HG03558 (cell line): ENCODE measurements around the gene ERBB2.
A peak's percentile ranks its signal among the peaks of the same experiment; 100 is the strongest.
"Not testable (repeated sequence)": the region's sequence is repeated elsewhere in the genome, so short reads cannot be mapped to it uniquely, and the experiment has no call there.

Experiments
- ATAC-seq: cut with Tn5 transposase; IDR thresholded peaks from one replicate; pipeline ENCODE4 v1.9.1; 2021; ENCODE audit warnings: moderate number of reproducible peaks; ENCODE audit not compliant: unreplicated experiment; ENCODE audit errors: extremely low read depth

Gene ERBB2

DNA sequence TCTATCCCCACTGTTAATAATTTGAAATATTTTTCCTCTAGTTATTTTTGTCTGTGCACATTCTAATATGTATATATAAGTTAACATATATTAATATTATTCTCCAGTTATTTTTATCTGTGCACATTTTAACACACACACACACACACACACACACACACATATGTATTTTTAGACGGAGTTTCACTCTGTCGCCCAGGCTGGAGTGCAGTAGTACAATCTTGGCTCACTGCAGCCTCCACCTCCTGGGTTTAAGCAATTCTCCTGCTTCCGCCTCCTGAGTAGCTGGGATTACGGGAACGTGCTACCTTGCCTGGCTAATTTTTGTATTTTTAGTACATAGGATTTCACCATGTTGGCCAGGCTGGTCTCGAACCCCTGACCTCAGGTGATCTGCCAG lies 17.8 kb downstream of the ERBB2 start:
- ATAC-seq: no peak

DNA sequence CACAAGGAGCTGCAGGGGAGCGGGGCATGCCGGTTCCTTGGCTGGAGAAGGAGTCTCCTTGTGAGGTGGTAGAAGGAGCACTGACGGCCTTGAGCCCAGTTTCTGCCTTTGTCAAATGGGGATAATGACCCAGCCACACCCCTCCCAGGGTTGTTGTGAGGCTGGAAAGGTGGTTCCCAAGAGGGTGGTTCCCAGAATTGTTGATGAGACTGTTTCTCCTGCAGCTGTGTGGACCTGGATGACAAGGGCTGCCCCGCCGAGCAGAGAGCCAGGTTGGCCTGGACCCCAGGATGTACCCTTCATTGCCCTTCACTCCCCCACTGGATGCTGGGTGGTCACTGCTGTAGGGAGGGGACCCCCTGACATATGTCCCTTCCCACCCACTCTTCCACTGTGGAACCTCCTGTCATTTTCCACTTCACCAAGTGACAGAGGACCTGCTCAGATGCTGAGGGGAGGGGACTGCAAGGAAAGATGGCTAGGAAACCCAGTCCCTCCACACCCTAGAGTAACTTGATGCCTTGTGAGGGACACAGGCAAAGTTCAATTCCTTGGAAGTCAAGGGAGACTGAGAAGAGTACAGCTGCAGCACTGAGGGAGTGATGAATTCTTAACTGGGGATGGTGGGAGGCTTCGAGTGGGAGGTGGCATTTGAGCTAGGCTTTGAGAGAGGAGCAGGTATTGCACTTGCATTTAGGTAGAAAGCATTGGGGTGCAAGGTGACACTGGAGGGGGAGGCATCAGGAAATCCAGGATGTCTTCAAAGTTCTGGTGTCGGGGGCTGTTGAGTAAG lies 19.9 kb downstream of the ERBB2 start:
- no peak for ATAC-seq

- ATAC-seq: no peak
These were observed 22.2 kb downstream of the ERBB2 start for GRCh38 chr17:39722104-39722503.

DNA sequence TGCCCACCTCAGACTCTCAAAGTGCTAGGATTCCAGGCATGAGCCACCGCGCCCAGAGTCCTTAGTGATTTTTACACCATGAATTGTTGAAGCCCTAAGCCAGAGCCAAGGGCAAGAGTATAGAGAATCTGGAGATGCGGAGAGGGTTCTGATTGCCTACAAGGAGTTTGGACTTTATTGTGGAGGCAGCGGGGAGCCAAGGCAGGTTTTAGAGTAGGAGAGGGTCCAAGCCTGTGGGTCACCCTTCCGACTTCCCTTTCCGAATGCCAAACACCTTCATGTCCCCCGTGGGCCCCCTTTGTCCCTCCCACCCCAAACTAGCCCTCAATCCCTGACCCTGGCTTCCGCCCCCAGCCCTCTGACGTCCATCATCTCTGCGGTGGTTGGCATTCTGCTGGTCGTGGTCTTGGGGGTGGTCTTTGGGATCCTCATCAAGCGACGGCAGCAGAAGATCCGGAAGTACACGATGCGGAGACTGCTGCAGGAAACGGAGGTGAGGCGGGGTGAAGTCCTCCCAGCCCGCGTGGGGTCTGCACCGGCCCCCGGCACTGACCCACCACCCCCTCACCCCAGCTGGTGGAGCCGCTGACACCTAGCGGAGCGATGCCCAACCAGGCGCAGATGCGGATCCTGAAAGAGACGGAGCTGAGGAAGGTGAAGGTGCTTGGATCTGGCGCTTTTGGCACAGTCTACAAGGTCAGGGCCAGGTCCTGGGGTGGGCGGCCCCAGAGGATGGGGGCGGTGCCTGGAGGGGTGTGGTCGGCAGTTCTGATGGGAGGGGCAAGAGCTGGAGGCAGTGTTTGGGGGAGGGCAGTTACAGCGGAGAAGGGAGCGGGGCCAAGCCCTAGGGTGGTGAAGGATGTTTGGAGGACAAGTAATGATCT lies 23.3 kb downstream of the ERBB2 start:
- no peak for ATAC-seq

DNA sequence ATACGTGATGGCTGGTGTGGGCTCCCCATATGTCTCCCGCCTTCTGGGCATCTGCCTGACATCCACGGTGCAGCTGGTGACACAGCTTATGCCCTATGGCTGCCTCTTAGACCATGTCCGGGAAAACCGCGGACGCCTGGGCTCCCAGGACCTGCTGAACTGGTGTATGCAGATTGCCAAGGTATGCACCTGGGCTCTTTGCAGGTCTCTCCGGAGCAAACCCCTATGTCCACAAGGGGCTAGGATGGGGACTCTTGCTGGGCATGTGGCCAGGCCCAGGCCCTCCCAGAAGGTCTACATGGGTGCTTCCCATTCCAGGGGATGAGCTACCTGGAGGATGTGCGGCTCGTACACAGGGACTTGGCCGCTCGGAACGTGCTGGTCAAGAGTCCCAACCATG lies 24.9 kb downstream of the ERBB2 start:
- ATAC-seq: no peak

GRCh38 chr17:39725923-39726322 lies 26.1 kb downstream of the ERBB2 start:
- not testable (repeated sequence) for ATAC-seq

GRCh38 chr17:39726617-39727016 lies 26.8 kb downstream of the ERBB2 start:
- no peak for ATAC-seq

- ATAC-seq: no peak
These were observed 27.7 kb downstream of the ERBB2 start for GRCh38 chr17:39727556-39727955.

DNA sequence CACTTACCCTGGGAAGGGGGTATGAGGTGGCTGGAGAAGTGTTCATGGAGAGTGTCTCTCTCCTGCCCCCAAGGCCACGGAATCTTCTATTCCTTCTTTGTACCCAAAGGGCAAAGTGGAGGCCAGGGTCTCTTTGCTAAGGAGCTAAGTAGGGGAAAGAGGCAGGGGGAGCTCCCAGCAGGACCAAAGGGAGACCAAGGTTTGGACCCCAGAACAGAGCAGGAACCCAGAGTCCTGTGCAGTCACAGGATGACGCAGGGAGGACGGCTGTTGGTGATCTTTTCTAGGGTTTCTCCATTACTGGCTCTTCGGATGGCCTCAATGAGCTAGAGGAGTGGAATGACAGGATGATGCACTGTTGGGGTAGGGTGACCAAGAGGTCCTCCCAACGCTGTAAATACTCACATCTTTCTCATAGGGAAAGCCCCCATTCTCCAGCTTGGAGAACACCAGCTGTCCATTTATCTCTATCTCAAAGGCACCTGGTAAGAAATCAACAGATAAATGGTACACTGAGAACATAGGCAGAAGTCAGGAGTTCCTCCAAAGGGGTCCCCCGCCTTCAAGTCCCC lies 29.5 kb downstream of the ERBB2 start:
- no peak for ATAC-seq

GRCh38 chr17:39730095-39730921 lies 30.4 kb downstream of the ERBB2 start, which contains the start of gene MIEN1:
TSS of gene MIEN1 (minus strand) at chr17:39730532. CDS start at chr17:39730495, 37 bp downstream.
- peak; percentile 68 for ATAC-seq

GRCh38 chr17:39732586-39732985 lies 32.7 kb downstream of the ERBB2 start:
- no peak for ATAC-seq

- ATAC-seq: no peak
These were observed 36.0 kb downstream of the ERBB2 start for GRCh38 chr17:39735882-39736281.

DNA sequence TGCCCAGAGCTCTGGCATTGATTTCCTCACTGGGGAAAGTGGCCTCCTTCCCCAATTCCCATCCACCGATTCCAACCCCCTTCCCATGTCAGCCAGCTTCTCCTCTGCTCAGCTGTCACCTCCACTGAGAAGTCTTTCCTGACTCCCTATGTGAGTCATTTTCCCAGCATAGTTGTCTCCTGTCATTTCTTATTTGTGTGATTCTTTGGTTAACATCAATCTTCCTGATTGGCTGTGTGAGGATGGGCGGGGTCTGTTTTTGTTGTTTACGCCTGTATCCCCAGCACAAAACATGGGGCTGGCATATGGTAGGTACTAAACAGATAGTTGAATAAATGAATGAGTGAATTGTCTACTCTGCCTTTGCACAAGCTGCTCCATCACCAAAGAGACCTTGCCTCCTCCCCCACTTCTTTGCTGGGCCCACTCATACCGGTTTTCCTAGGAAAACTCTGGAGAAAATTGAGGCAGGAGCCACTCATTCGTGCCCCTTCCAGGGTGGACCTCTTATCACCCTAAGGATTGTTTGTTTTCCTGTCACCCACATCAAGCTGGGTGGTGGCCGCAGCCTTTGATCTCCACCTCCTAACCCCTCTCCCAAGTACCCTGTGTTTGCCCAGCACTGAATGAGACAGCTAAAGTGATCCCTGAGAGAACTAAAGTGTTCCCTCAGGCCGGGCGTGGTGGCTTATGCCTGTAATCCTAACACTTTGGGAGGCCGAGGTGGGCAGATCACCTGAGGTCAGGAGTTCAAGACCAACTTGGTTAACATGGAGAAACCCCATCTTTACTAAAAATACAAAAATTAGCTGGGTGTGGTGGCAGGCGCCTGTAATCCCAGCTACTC lies 36.7 kb downstream of the ERBB2 start:
- no peak for ATAC-seq

- ATAC-seq: no peak
These were observed 37.4 kb downstream of the ERBB2 start for GRCh38 chr17:39737206-39737759.

DNA sequence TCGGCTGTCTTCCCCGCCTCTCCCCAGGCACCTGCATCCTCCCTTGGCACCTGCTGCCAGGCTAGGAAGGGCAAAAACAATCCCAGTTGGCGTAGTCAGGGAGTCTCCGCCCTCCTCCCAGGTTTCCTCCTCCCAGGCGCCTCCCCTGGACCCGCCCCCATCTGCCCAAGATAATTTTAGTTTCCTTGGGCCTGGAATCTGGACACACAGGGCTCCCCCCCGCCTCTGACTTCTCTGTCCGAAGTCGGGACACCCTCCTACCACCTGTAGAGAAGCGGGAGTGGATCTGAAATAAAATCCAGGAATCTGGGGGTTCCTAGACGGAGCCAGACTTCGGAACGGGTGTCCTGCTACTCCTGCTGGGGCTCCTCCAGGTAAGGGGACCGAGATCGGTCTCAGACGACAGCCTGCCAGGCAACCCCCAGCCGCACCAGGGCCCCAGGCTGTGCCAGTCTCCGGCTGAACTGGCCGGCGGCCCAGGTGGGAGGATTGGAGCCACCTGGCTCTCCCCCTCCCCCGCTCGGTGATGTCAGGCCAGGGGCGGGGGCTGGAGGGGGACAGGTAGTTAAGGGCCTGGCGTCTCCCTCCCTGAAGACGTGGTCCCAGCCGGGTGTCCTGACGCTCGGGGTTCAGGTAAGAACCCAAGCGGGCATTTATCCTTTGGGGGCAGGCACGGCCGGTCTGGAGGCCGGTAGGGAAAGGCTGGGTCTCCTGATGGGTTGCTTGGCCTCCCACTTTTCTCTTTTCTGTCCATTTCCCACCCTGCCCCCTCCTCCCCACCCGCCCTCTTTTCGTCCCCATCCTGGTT lies 38.1 kb downstream of the ERBB2 start, which contains the start of gene GRB7:
Gene GRB7 (plus strand): TSS at position 179 of the 808 bp plus-strand sequence. CDS start 4,364 bp downstream, outside the sequence.
- no peak for ATAC-seq

- ATAC-seq: no peak
These were observed 38.7 kb downstream of the ERBB2 start for GRCh38 chr17:39738568-39738901.

DNA sequence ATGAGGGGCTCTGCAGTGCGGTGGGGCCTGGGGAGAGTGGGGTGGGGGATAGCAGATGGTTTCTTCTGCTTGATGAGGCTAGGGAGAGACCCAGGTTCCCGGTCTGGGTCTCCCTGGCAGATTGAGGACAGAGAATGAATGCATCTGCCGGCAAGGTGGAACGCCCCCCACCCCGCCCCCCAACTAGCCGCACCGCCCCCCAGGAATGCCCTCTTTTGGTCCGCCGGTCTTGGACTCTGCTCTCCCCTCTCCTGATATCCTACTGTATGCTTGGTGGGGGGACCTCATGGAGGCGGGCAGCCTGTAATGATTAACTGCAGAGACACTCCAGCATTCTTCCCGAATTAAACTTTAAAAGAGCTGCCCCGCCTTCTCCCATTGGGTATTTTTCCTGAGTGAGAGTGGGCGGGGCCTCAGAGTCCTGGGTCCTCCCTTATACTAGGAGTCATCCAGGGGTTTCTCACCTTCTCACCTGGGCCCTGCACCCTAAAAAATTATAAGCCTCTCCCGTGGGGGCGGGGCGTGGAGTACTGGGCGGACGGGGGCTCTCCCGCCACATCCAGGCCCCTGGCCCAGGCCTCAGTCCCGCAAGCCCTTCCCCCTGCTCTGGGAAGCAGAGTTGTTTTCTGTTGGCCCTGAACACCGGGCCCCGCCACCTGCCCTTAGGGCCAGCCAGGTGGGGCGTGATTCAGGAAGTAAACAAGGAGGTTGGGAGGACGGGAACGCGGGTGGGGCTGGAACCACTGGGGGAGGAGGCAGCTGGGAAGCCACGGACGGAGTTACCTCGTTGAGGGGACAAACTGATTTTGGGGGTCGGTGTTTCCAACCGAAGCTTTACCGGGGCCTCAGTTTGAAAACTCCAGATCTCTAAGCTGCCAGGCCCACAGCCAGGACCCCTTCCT lies 39.4 kb downstream of the ERBB2 start:
- no peak for ATAC-seq
